Fibroblast of skin of right quadriceps (primary cell): ENCODE measurements around the gene FAT2.

Source experiments
- DNase-seq: peaks from one replicate; pipeline ENCODE4 v3.0.0-alpha.2; 2013

The FAT2 gene

GRCh38 chr5:151591144-151591819 lies at the start of gene FAT2:
FAT2 (minus strand) TSS chr5:151591331; CDS start chr5:151568931, 22,400 bp downstream.
- no peak for DNase-seq

GRCh38 chr5:151638619-151639018 lies 47.5 kb upstream of the FAT2 start:
- no peak for DNase-seq

- no peak for DNase-seq
Measured at GRCh38 chr5:151637676-151638075, 46.5 kb upstream of the FAT2 start.

- DNase-seq = no peak
Measured at GRCh38 chr5:151633892-151634291, 42.8 kb upstream of the FAT2 start.

- no peak for DNase-seq
Measured at GRCh38 chr5:151632941-151633340, 41.8 kb upstream of the FAT2 start.

GRCh38 chr5:151632524-151632923 lies 41.4 kb upstream of the FAT2 start:
- no peak for DNase-seq

- no peak for DNase-seq
Measured at GRCh38 chr5:151631941-151632340, 40.8 kb upstream of the FAT2 start.

- DNase-seq = no peak
Measured at GRCh38 chr5:151630088-151630487, 39.0 kb upstream of the FAT2 start.

- peak; percentile 17 for DNase-seq
Measured at GRCh38 chr5:151628112-151628823, 37.1 kb upstream of the FAT2 start.

- no peak for DNase-seq
Measured at GRCh38 chr5:151627650-151628049, 36.5 kb upstream of the FAT2 start.

GRCh38 chr5:151625285-151625684 lies 34.2 kb upstream of the FAT2 start:
- no peak for DNase-seq

- DNase-seq = no peak
Measured at GRCh38 chr5:151624476-151624875, 33.3 kb upstream of the FAT2 start.

GRCh38 chr5:151622367-151623088 lies 31.4 kb upstream of the FAT2 start:
- no peak for DNase-seq

GRCh38 chr5:151620461-151620840 lies 29.3 kb upstream of the FAT2 start:
- DNase-seq = no peak

GRCh38 chr5:151619812-151620460 lies 28.8 kb upstream of the FAT2 start:
- DNase-seq = no peak

GRCh38 chr5:151618907-151619306 lies 27.8 kb upstream of the FAT2 start:
- DNase-seq = no peak

GRCh38 chr5:151617841-151618710 lies 26.9 kb upstream of the FAT2 start:
- DNase-seq = no peak

GRCh38 chr5:151617383-151617840 lies 26.3 kb upstream of the FAT2 start:
- no peak for DNase-seq

- DNase-seq = no peak
Measured at GRCh38 chr5:151615431-151615830, 24.3 kb upstream of the FAT2 start.

GRCh38 chr5:151614565-151614964 lies 23.4 kb upstream of the FAT2 start:
- DNase-seq = no peak

GRCh38 chr5:151612689-151613427 lies 21.7 kb upstream of the FAT2 start:
- DNase-seq = no peak
